Daoy (cell line): ENCODE measurements around the gene VAV2. TPM values are rescaled to one million over a fixed set of nuclear protein-coding genes. Genes with fewer than 3 reads are reported as not detected.
"Not testable (repeated sequence)": the region's sequence is repeated elsewhere in the genome, so short reads cannot be mapped to it uniquely, and the experiment has no call there.

Experiments used
- DNase-seq: peaks from one replicate; pipeline ENCODE4 v3.0.0-alpha.2; 2015; ENCODE audit warnings: low read depth
- total RNA-seq: library from RNA; depleted of rRNA; stranded (reverse); fragments of >200 nt; shearing (Covaris generic); gene quantifications from 2 replicates; pipeline ENCODE4 v1.2.3, GENCODE V29; 2014

The VAV2 gene
- total RNA-seq, 1 experiment from 2014 or later, result 11.3 TPM

DNA sequence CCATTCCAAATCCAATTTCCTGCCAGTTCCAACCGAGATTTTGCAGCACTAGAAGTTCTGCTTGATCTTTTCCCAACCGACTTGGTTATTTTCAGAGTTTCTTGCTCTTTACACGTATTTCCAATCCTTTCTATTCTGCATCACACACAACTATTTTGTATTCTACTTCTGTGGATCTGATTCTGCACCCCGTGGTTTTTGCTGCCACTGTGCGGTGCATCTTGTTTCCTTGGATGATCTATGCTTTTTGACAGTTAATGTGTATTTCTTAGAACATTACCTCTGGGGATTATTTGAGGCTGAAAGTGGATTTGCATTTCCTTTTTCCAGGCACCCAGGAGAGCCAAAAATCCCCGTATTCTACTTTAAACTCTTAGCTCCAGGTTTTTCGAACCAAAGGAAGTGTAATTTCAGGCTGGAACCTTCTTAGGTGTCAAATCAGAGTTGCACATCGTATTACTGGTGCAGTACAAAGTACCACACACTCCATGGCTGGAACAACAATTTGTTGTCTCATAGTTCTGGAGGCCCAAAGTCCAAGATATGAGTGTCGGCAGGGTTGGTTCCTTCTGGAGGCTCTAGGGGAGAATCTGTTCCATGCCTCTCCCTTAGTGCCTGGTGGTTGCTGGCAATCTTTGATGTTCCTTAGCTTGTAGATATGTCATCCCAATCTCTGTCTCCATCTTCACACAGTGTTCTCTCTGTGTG is 239.2 kb downstream of the VAV2 start:
- DNase-seq, result no peak

DNA sequence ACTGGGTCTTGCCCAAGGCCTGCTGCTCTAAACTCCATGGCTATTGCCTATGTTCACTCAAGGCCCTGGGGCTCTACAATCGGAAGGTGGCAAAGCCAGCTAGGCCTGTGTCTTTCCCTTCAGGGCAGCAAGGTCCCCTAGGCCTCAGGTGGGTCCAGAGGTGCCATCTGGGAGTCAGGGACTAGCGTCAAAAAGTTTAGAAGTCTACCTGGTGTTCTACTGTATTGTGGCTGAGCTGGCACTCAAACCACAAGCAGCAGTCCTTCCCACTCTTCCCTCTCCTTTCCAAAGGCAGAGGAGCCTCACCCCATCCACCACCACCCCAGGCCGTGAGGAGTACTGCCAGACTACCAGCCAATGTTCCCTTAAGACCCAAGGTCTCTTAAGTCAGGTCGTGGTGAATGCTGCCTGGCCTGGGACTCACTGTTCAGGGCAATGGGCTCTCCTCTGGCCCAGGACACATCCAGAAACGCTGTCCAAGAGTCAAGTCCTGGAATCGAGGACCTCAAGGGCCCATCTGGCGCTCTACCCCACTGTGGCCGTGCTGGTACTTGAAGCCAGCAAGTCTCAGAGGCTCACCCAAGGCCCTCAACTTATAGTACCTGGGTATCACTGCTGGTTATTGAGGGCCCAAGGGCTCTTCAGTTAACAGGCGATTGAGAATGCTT is 241.0 kb downstream of the VAV2 start:
- no peak for DNase-seq

DNA sequence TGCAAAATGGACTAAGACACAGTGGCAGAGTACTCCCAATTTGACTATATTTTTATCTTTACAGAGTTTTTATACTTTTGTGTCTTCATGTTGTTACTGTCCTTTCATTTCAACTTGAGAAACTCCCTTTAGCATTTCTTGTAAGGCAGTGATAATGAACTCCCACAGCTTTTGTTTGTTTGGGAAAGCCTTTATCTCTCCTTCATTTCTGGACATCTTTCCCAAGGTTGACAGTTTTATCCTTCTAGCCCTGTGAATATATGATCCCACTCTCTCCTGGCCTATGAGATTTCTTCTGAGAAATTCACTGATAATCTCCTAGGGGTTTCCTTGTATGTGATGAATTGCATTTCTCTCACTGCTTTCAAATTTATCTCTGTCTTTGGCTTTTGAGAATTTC is 244.8 kb downstream of the VAV2 start:
- DNase-seq, result no peak

DNA sequence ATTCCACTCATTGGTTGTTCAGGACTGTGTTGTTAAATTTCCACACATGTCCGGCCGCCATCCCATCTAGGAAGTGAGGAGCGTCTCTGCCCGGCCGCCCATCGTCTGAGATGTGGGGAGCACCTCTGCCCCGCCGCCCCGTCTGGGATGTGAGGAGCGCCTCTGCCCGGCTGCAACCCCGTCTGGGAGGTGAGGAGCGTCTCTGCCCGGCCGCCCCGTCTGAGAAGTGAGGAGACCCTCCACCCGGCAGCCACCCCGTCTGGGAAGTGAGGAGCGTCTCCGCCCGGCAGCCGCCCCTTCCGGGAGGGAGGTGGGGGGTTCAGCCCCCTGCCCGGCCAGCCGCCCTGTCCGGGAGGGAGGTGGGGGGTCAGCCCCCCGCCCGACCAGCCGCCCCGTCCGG is 247.6 kb downstream of the VAV2 start:
- DNase-seq, result not testable (repeated sequence)

DNA sequence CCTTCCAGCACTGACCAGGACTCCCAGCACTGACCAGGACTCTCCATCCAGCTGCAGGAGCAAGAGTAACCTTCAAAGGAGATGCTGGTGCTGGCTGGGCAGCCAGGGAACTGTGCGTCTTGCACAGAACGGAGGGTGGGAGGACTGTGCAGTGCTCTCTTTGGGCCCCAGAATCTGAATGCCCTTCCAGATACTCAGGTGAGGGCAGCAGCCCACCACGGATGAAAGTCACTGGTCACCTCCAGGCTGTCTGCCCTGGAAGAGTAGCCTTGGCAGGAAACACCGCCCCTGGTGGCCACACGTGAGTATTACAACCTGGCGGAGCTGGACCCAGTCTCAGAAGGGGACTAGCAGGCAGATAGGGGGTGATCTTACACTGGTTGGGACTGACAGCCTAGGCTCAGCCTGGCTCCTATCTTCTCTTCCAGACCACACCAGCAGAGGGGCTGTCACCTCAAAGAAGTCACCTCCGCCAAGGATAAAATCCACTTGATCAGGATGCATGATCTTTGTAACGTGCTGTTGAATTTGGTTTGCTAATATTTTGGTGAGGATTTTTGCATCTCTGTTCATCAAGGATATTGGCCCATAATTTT is 249.2 kb downstream of the VAV2 start:
- DNase-seq, result peak; percentile 80

DNA sequence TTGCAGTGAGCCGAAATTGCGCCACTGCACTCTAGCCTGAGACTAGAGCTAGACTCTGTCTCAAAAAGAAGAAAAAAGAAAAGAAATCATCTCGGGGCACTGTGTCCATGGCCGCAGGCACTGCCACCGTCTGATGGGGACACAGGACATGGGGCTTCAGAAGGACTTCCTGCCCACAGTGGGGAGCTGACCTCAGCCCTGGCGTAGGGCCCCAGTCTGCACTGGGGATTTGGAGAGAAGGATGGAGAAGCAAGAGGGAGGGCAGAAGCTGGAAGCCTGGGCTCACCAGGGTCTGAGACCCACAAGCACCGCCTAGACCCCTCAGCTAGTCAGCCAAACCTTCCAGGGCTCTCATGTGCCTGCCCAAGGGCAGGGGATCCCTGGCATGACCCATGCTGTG is 249.9 kb downstream of the VAV2 start:
- no peak for DNase-seq

DNA sequence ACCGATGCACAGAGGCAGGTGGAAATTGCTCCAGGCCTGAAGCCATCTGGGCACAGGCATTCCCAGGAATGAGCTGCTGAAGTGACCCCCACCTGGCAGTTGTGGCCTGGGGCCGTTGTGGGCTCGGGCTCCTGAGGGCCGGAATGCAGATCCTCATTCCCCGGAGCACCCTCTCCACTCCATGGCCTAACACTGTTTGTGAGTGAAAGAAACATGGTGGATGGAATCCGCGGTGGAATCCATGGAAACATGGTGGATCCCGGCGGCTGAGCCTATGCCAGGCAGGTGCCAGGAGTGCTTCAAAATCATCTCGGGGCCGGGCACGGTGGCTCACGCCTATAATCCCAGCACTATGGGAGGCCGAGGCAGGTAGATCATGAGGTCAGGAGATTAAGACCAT is 250.4 kb downstream of the VAV2 start:
- no peak for DNase-seq

DNA sequence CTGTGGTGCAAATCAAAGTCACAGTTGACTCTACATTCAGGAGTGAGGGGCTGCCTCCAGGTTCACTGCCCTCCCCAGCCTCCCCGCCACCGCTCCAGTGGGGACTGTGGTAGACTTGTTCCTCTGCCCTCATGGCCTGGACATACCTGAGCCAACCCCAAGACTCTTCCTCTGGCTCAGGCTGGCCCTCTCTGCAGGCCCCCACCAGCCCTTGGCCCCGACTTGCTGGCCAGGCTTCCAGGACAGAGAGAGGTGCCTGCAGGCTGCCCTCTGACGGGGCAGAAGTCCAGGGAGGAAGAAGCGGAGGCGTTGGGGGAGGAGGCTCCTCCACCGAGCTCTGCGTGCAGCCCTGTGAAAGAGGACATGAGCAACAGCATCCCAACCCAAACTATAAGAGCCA is 251.2 kb downstream of the VAV2 start:
- no peak for DNase-seq

DNA sequence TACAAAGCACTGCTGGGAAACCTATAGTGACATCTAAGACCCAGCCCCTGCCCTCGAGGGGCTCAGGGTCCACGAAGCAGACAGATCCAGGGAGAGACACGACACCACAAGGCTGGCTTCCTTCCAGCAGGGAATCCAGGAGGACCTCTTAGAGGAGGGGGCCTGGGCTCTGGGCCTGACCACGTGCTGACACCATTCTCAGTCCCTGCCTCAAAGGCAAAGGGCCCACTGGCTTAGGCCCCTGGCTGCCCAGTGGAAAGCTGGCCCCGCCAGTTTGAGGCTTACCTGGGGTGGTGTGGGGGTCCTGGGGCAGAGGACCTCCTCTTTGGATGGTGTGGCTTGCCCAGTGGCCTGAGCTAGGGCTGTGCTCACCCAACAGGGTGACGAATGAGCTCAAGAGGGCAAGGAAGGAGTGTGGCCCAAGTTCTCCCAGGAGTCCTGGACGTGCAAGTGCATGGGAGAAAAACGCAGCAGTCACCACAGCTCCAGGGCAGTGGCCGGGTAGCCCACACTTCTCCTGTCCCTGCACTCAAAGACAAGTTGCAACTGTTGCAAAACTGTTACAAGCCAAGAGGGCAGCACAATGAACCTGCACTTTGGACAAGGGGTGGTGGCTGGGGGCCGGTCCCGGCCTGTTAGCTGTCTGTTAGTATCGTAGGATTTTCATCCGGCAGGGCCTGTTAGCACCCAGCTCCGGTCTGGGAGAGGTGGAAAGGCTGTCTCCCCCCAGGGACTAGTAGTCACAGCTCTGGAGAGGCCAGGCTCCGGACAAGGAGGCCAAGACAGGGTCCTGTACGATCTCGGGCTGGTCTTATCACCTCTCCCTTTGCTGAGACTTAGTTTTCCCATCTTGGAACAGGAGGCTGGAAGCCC is 252.5 kb downstream of the VAV2 start:
- DNase-seq, result no peak

DNA sequence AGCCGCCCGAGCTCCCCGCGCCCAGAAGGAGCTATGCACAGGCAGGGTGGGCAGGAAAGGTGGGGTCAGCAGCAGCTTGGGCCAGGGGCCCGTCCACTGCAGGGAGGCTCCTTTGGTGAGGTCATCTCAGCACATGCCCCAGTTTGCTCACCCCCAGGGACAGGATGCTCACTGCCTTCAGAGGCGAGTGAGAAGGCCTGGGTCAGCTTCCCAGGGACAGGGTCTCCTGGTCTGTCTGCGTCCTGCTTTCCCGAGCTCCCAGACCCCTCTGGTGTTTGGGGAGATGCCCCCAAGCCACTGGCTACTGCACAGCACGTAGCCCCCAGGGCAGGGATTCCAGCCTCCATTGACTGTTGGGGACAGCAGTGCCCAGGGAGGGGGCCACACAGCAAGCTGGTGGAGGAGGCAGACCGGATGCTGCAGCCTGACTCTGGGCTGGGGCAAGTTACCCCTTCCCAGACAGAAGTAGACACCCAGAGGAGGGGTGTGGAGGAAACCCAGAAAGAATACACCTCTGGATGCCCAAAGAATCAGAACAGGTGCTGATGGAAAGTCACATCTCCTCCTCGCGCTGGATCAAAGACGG is 253.4 kb downstream of the VAV2 start:
- no peak for DNase-seq

DNA sequence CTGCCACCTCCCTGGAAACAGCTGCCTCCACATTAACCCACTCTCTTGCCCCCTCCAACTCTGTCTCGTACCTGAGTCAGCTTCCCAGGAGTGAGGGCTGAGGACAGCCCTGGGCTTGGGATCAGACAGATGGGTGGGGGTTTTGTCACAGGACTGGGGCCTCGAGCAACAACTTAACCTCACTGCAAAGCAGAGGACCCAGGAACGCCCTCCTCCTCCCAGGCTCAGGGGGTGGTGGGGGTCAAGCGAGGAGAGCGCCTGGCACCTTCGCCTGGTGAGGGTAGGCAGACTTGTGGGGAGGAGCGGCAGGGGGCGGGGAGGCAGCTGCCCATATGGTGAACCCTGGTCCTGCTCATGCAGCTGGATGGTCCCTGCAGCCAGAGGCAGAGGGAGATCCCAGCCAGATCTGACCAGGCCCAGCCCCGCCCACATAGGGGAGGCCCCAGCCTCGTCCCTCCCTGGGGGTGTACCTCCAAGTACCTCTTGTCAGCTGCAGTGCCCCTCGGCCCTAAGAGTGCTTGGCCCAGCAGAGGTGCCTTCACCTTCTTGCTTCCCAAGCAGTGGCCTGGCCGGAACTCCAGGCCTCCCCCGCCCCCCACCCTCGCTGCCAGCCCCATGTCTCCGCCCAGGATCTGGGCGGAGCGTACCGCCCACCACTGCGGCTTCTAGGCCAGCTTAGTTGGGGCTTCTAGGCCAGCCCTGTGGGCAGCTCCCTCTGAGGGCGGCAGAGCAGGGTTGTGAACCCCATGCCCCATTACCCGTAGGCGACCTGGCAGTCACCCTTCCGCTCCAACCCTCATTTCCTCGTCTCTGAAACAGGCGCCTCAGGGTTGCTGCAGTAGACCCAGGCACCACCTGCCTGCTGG is 254.1 kb downstream of the VAV2 start, which contains the start of gene SARDH:
Gene SARDH, minus strand, starts transcription at position 579 of the 866 bp plus-strand sequence. CDS start 4,179 bp downstream, outside the sequence.
- DNase-seq, result peak; percentile 67

DNA sequence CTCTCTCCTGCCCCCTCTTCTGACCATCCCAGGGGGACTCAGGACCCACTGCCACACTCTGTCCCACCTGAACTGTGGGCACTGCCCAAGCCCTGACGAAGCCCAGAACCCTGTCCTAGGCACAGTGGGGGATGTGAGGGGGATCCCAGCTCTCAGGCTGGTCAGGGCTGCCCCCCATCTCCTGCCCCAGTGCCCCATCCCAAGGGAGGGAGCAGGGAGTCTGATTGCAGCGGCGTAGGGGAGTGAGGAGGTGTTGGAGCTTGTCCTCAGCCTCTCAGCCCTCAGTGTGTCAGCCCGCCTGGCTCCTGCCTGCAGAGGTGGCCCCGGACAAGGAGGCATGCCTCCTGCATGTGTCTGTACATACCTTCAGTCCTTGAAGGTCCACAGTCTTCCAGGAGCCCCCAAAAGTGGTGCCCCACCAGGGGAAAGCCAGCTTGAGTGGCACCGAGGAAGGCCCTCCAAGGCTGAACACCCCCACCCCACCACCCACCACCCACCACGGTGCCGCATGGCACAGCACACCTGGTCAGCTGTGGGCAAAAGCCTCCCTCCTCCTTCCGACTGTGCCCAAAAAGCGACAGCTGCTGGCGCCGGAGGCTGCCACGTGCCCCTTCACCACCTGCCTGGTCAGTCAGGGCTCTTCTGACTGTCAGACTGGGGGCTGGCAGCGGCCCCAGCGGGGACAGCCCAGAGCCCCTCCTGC is 254.9 kb downstream of the VAV2 start:
- DNase-seq, result no peak

DNA sequence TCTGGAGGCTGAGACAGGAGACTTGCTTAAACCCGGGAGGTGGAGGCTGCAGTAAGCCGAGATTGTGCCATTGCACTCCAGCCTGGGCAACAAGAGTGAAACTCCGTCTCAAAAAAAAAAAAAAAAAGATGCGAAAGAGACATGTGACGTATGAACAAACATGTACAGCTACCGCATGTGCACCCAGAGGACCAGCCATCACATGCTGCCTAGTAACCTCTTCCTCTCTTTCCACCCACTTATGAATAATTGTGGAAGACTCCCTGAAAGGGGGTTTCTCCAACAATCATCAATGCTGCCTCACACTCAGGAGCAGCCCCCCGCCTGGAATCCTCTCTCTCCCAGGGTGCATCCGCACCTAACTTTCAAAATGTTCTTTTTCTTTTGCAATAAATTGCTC is 256.2 kb downstream of the VAV2 start:
- DNase-seq, result no peak

DNA sequence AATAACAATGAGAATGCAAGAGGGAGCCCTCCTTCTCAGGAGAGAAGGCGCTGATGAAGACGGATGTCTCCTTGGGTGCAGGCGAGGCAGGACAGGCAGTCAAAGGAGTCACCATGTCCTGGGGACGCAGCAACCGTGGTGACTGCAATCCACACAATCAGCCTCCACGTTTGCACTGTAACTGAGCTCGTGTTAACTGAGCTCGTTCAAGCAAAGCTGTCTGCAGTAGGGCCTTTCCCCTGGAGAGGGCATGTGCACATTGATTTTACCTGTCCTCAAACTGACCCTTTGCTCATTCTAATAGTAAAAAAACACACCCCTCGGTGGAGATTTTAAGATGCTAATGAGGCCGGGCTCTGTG is 256.7 kb downstream of the VAV2 start:
- DNase-seq, result no peak

DNA sequence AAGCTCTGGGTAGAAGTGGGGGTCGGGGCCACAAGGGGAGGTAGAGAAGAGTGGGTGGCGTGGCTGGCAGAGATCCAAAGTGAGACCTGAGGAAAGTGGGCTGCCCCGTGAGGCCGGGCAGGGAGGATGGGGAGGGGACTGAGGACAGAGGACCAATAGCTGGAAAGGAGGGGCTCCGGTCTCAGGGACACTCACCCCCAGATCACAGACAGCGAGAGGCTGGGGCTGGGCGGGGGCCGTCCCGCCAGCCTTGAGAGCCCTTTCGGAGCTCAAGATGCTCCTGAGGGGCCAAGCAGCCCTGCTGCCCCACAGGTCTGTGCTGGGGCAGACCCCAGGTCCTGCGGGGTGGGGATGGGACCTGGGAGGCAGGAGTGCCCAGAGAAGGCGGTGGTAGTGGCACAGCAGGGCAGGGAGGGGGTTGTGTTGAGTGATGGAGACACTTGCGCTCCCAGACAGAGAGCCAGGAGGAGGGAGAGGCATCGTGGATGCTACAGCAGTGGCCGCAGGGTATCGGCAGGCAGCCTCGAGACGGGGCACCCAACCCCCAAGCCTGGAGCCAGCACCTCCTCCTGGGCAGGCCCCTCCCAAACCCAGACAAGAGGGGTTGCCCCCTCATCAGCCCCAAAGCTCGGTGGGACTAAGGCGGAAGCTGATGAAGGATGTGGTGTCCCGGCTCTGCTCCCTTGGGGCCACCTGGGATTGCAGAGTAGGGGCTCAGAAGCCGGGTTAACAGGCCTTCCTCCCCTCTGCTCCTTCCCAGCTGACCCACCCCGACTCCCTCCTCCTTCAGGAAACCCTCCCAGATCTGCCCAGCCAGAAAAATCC is 257.3 kb downstream of the VAV2 start:
- DNase-seq, result no peak

DNA sequence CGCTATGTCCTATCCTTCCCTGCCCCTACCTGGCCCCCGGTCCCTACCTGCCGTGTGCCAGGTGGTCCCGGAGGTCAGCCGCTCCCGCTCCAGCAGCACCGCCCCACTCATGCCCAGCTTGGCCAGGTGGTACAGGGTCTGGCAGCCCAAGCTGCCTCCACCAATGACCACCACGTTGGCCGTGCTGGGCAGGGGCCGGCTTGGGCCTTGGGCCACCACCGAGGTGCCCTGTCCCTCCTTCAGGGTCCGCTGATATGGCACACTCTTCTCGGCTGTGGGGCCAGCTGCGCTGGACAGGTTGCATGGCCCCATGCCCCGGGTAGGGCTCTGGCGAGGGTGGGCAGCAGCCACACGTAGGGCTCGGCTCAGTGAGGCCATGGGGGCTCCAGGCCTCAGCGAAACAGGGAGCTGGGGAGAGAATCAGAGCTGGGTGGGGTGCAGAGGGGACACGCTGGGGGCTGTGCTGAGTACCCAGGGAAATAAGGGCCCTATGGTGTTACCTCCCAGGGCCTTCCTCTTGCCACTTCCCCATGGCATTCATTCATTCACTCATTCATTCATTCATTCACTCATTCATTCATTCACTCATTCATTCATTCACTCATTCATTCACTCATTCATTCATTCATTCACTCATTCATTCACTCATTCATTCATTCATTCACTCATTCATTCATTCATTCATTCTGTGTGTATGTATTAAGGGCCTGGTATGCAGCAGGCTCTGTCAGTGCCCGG is 258.2 kb downstream of the VAV2 start:
- no peak for DNase-seq

DNA sequence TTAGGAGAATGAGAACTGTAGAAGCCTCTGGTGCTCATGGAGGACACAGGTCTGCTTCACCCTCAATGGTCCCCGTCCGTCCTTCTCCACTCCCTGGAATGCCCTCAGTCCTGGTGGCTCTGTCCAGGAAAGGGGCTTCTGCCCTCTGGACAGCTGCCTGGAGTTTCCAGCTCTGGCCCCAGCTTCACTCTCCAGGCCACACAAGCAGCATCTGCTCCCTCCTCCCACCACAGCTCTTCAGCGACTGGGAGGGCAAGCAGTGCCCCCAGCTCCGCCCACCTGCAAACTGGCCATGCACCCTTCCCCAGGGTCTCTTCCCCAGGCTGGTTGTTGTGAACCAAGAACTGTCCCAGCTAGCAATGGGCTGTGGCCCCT is 258.7 kb downstream of the VAV2 start:
- DNase-seq, result no peak

DNA sequence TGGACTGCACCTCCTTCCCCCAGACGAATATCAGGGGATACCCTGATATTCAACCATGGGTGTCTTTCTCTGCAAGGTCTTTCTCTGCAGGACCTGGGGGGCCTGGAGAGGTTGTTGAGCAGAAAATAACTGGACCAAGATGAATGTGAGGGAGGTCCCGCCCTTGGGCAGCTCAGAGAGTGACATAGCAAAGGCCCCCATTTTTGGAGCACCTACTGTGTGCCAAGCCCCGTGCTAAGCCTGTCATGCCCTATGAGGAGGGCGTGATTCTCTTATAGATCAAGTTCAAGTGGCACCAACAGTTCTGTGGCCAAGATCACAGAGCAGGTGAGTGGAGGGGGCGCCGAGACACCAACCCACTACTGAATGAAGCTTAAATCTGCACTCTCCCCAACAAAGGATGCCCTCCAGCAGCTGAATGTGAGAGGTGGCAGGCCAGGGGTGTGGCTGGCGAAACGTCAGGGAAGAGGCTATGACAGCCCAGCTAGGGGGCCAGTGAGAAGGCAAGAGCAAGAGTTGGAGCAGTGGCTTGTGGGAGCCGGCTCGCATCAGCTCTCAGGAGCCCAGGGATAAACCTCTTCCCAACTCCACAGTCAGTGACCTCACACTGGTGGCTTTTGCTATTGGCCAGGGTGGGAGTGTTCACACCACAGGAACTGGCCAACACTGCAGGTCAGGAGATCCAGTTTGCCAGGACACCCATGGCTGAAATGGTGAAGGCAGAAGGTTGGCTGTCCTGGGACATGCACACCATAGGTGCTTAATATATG is 259.3 kb downstream of the VAV2 start:
- no peak for DNase-seq
